ENCODE results near the gene CALHM3. TPM values are rescaled to one million over a fixed set of nuclear protein-coding genes. Genes with fewer than 3 reads are reported as not detected.

CALHM3 gene
- total RNA-seq, 4 donors from 2014 or later, result not detected

DNA sequence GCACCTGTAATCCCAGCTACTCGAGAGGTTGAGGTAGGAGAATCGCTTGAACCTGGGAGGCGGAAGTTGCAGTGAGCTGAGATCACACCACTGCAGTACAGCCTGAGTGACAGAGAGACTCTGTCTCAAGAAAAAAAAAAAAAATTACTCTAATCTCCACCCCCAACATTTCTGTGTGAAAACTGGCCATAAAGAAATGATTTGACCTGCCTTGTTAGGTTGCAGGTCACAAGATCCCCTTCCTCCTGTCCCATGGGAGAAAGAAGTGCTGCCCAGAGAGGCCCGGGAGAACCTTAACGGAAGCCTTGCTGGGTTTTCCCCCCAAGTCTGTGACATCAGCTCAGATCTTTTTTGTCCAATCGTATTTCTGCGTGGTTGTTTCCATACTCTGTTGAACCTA, 11.6 kb downstream of the CALHM3 start:
- no peaks in the 10 kb centered on the region for H3K9me3 ChIP-seq
- H3K27me3 ChIP-seq, result no peaks in the 10 kb centered on the region
- H3K27ac ChIP-seq, result no peak overlapping the region
- no peak overlapping the region for H3K4me3 ChIP-seq
- DNase-seq (ENCODE audit: low spot score in 2 of 2), result no peak
- no peaks in the 10 kb centered on the region for H3K36me3 ChIP-seq
- TF ChIP-seq EP300 (IDR thresholded peaks at IDR 0.05), result no peak
- TF ChIP-seq POLR2AphosphoS5 (IDR thresholded peaks at IDR 0.05), result no peak
- TF ChIP-seq POLR2A (IDR thresholded peaks at IDR 0.05), result no peak
- TF ChIP-seq, protein P1, sequence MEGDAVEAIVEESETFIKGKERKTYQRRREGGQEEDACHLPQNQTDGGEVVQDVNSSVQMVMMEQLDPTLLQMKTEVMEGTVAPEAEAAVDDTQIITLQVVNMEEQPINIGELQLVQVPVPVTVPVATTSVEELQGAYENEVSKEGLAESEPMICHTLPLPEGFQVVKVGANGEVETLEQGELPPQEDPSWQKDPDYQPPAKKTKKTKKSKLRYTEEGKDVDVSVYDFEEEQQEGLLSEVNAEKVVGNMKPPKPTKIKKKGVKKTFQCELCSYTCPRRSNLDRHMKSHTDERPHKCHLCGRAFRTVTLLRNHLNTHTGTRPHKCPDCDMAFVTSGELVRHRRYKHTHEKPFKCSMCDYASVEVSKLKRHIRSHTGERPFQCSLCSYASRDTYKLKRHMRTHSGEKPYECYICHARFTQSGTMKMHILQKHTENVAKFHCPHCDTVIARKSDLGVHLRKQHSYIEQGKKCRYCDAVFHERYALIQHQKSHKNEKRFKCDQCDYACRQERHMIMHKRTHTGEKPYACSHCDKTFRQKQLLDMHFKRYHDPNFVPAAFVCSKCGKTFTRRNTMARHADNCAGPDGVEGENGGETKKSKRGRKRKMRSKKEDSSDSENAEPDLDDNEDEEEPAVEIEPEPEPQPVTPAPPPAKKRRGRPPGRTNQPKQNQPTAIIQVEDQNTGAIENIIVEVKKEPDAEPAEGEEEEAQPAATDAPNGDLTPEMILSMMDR (IDR thresholded peaks at IDR 0.05), result no peak
- peaks cover 8% of the 10 kb centered on the region for H3K4me1 ChIP-seq
- WGBS, result 92% methylated on average over 7 of the region's 7 CpGs

GRCh38 chr10:103466734-103467133, 12.3 kb downstream of the CALHM3 start:
- Histone ChIP-seq H3K27ac (no peak overlapping the region), H3K27me3 (no peaks in the 10 kb centered on the region), H3K9me3 (no peaks in the 10 kb centered on the region), H3K36me3 (no peaks in the 10 kb centered on the region), H3K4me3 (no peak overlapping the region), H3K4me1 (peaks cover 5% of the 10 kb centered on the region)
- 86% methylated on average over 3 of the region's 3 CpGs for WGBS
- TF ChIP-seq POLR2A (IDR thresholded peaks at IDR 0.05), result no peak
- TF ChIP-seq EP300 (IDR thresholded peaks at IDR 0.05), result no peak
- no peak for TF ChIP-seq POLR2AphosphoS5 (IDR thresholded peaks at IDR 0.05)
- TF ChIP-seq, protein P1 (IDR thresholded peaks at IDR 0.05), result no peak
- no peak for DNase-seq (ENCODE audit: low spot score in 2 of 2)

DNA sequence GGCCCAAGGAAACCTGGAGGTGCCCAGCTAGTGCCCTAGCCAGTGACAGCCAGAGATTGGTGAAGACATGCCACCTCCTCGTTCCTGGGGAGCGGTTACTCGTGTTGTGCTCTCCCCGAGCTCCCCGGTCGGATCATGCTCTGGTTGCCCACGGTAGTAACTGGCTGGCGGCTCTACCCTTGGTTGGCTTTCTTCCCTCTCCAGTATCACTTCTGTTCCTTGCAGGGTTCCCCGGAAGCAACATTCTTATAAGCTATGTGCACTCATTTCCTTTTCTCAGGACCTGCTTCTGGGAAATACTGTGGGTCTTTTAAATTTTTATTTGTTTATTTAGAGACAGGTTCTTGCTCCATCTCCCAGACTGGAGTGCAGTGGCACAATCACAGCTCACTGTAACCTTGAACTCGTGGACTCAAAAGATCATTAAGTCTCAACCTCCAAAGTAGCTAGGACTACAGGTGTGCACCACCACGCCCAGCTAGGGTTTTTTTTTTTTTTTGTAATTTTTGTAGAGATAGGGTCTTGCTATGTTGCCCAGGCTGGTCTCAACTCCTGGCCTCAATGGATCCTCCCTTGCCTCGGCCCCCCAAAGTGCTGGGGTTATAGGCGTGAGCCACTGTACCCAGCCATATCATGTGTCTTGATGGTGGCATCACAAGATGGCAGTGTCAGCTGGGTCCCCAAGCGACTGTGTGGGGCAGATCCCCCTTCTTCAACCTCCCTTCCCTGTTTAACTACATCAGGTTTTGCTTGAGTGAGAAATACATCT, 13.4 kb downstream of the CALHM3 start:
- WGBS, result 86% methylated on average over 14 of the region's 14 CpGs
- TF ChIP-seq EP300 (IDR thresholded peaks at IDR 0.05), result no peak
- no peak for TF ChIP-seq POLR2AphosphoS5 (IDR thresholded peaks at IDR 0.05)
- TF ChIP-seq, protein P1 (IDR thresholded peaks at IDR 0.05), result no peak
- TF ChIP-seq POLR2A (IDR thresholded peaks at IDR 0.05), result no peak
- DNase-seq (ENCODE audit: low spot score in 2 of 2), result no peak
- no peaks in the 10 kb centered on the region for H3K9me3 ChIP-seq
- no peaks in the 10 kb centered on the region for H3K36me3 ChIP-seq
- H3K27me3 ChIP-seq, result no peaks in the 10 kb centered on the region
- H3K27ac ChIP-seq, result no peak overlapping the region
- H3K4me3 ChIP-seq, result no peak overlapping the region
- H3K4me1 ChIP-seq, result no peaks in the 10 kb centered on the region

- Histone ChIP-seq H3K4me1 (no peaks in the 10 kb centered on the region), H3K9me3 (no peaks in the 10 kb centered on the region), H3K36me3 (no peaks in the 10 kb centered on the region), H3K27ac (no peak overlapping the region), H3K4me3 (no peak overlapping the region), H3K27me3 (no peaks in the 10 kb centered on the region)
- WGBS, result 87% methylated on average over 4 of the region's 4 CpGs
- TF ChIP-seq EP300 (IDR thresholded peaks at IDR 0.05), result no peak
- no peak for TF ChIP-seq POLR2A (IDR thresholded peaks at IDR 0.05)
- no peak for TF ChIP-seq POLR2AphosphoS5 (IDR thresholded peaks at IDR 0.05)
- TF ChIP-seq, protein P1 (IDR thresholded peaks at IDR 0.05), result no peak
- DNase-seq (ENCODE audit: low spot score in 2 of 2), result no peak
These were observed 15.5 kb downstream of the CALHM3 start for GRCh38 chr10:103463499-103463898.

DNA sequence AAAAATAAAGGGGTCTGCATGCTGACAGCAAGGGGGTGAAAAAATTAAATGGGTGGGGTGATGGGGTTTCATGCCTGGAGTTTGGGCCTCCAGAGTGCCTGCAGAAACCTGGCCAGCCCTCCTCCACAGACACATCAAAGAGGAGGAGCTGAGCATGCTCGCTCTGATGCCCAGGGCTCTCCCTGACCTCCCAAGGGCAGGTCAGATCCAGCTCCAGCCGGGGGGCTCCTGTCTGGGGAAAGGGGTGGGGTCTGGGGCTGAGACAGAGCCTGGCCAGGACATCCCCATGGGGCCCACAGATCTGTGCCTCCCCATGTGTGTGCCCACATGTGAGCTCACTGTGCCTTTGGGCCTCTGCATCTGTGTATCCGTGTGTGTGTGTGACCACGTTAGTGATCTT, 19.4 kb downstream of the CALHM3 start:
- Histone ChIP-seq H3K4me3 (no peak overlapping the region), H3K36me3 (no peaks in the 10 kb centered on the region), H3K9me3 (no peaks in the 10 kb centered on the region), H3K27ac (no peak overlapping the region), H3K27me3 (no peaks in the 10 kb centered on the region), H3K4me1 (peaks cover 4% of the 10 kb centered on the region)
- 79% methylated on average over 2 of the region's 4 CpGs for WGBS
- TF ChIP-seq, protein P1 (IDR thresholded peaks at IDR 0.05), result no peak
- TF ChIP-seq POLR2A (IDR thresholded peaks at IDR 0.05) (no peak), EP300 (IDR thresholded peaks at IDR 0.05) (no peak), POLR2AphosphoS5 (IDR thresholded peaks at IDR 0.05) (no peak)
- DNase-seq (ENCODE audit: low spot score in 2 of 2), result no peak
